Measurements from ENCODE around the gene NOL4L.

The NOL4L gene

GRCh38 chr20:32481311-32482142, 103.6 kb downstream of the NOL4L start:
- no peak for DNase-seq

- no peak for DNase-seq
Observed at GRCh38 chr20:32480371-32481241, 104.5 kb downstream of the NOL4L start.

- DNase-seq: no peak
Observed at GRCh38 chr20:32479697-32480171, 105.4 kb downstream of the NOL4L start.

GRCh38 chr20:32479012-32479411, 106.1 kb downstream of the NOL4L start:
- DNase-seq: no peak

GRCh38 chr20:32478576-32478975, 106.6 kb downstream of the NOL4L start:
- no peak for DNase-seq

GRCh38 chr20:32477594-32478512, 107.3 kb downstream of the NOL4L start:
- DNase-seq: no peak

- DNase-seq: no peak
Observed at GRCh38 chr20:32476684-32477593, 108.2 kb downstream of the NOL4L start.

- DNase-seq: no peak
Observed at GRCh38 chr20:32474967-32475811, 109.9 kb downstream of the NOL4L start.

GRCh38 chr20:32474717-32474966, 110.5 kb downstream of the NOL4L start:
- no peak for DNase-seq

- DNase-seq: no peak
Observed at GRCh38 chr20:32474009-32474716, 111.0 kb downstream of the NOL4L start.

GRCh38 chr20:32473231-32474008, 111.7 kb downstream of the NOL4L start:
- no peak for DNase-seq

- DNase-seq: no peak
Observed at GRCh38 chr20:32472581-32473207, 112.4 kb downstream of the NOL4L start.

- DNase-seq: no peak
Observed at GRCh38 chr20:32470940-32471339, 114.2 kb downstream of the NOL4L start.

- DNase-seq: no peak
Observed at GRCh38 chr20:32470025-32470861, 114.9 kb downstream of the NOL4L start.

GRCh38 chr20:32468860-32469259, 116.3 kb downstream of the NOL4L start:
- no peak for DNase-seq

- no peak for DNase-seq
Observed at GRCh38 chr20:32468313-32468640, 116.9 kb downstream of the NOL4L start.

GRCh38 chr20:32467506-32468312, 117.4 kb downstream of the NOL4L start:
- DNase-seq: no peak

All from stimulated activated naive CD4-positive, alpha-beta T cell treated with Interleukin-2 at 50 U/mL for 16 hours (primary cell).